ENCODE data around the gene TKFC.
A peak's percentile ranks its signal among the peaks of the same experiment; 100 is the strongest.

Gene TKFC

DNA sequence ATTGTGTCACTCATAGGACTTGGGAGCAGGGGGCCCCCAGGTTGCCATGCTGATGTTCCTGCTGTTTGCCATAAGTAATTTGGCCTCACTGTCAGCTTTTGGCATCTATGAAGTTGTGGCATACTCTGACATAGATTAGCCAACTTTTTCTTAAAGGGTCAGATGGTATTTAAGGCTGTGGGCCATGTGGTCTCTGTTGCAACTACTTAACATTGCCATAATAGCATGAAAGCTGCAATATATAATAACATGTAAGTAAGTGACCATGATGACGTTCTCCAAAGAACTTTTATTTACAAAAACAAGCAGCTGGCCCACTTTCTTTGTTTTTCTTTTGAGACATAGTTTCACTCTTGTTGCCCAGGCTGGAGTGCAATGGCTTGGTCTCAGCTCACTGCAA lies 57.1 kb downstream of the TKFC start:
- no peak overlapping the region for H3K9ac ChIP-seq (ENCODE audit: low read length in 2 of 2)
- H3K27ac ChIP-seq (ENCODE audit: low read length), result no peak overlapping the region
- no peak overlapping the region for H3K4me3 ChIP-seq (ENCODE audit: low read length in 2 of 2)
- H3K4me1 ChIP-seq (ENCODE audit: control insufficient read depth, insufficient read depth, low read length), result peaks cover 9% of the 10 kb centered on the region
- peaks cover 0 to 4% of the 10 kb centered on the region in 2 donors for H3K36me3 ChIP-seq (ENCODE audit: control insufficient read depth in 2 of 2, insufficient read depth in 2 of 2, low read length in 2 of 2)
- H3K9me3 ChIP-seq (ENCODE audit: control insufficient read depth in 2 of 2, low read length in 2 of 2), result no peaks in the 10 kb centered on the region
- no peaks in the 10 kb centered on the region for H3K27me3 ChIP-seq (ENCODE audit: control insufficient read depth in 1 of 2, insufficient read depth in 2 of 2, low read length in 2 of 2)

DNA sequence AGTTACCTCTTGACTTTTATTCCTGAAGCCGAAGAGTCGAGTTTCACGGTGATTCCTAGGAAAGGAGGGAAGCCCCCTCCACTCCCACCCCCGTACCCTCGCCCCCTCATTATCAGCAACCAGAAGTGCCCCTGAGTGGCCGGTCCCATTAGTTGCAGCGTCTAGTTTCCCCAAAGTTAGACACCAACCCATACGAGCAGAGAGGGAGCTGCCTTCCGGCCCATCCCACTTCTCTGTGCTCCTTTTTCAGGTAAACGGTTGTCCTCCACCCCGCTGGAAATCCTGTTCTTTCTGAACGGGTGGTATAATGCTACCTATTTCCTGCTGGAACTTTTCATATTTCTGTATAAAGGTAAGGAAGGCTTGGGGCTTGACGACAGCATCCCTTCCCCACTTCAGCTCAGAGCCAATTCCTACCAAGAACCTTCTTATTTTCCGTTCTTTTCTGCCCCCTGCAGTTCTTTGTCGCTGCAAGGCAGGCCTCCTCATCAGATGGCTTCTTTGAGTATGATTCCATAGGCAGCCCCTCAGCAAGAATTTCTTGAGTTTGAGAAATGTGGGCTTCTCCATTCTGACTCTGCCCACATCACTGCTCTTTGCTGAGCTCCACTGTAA lies 60.1 kb downstream of the TKFC start:
- Histone ChIP-seq H3K27me3 (ENCODE audit: control insufficient read depth in 1 of 2, insufficient read depth in 2 of 2, low read length in 2 of 2) (no peaks in the 10 kb centered on the region), H3K36me3 (ENCODE audit: control insufficient read depth in 2 of 2, insufficient read depth in 2 of 2, low read length in 2 of 2) (peaks cover 8 to 9% of the 10 kb centered on the region in 2 donors), H3K4me3 (ENCODE audit: low read length in 2 of 2) (peak overlapping the region; percentile 93 to 95), H3K9me3 (ENCODE audit: control insufficient read depth in 2 of 2, low read length in 2 of 2) (no peaks in the 10 kb centered on the region), H3K27ac (ENCODE audit: low read length) (peak overlapping the region; percentile 73), H3K9ac (ENCODE audit: low read length in 2 of 2) (peak overlapping the region; percentile 69 to 93), H3K4me1 (ENCODE audit: control insufficient read depth, insufficient read depth, low read length) (peaks cover 9% of the 10 kb centered on the region)

All from stomach smooth muscle (tissue), 2 donors.